Left lung (tissue), 10 donors: ENCODE data around the gene LGALS1. TPM values are rescaled to one million over a fixed set of nuclear protein-coding genes. Genes with fewer than 3 reads are reported as not detected.

Source experiments
- ATAC-seq: fragments of 200-7000 bp; cut with Tn5 transposase; one replicate; pipeline ENCODE4 v1.9.1; 2020; ENCODE audit warnings: moderate library complexity
- DNase-seq, 4 donors: peaks; one replicate each; pipeline ENCODE4 v3.0.0-alpha.2; 2013 to 2020
- H3K27ac ChIP-seq, 2 donors: fragments of 200-600 bp; sonication (generic) in 1 of 2; one replicate each; pipeline versions ENCODE4 v1.5.0 to v1.8.0; 2020 to 2021
- H3K27me3 ChIP-seq, 2 donors: fragments of 200-600 bp; sonication (generic) in 1 of 2; one replicate each; pipeline versions ENCODE4 v1.5.0 to v1.8.0; 2020 to 2021
- H3K36me3 ChIP-seq, 2 donors: fragments of 200-600 bp; sonication (generic) in 1 of 2; one replicate each; pipeline versions ENCODE4 v1.5.0 to v1.8.0; 2020 to 2021
- H3K4me1 ChIP-seq, 2 donors: fragments of 200-600 bp; one replicate each; pipeline ENCODE4 v1.8.0; 2021
- H3K4me3 ChIP-seq, 2 donors: fragments of 200-600 bp; sonication (generic) in 1 of 2; one replicate each; pipeline versions ENCODE4 v1.5.0 to v1.8.0; 2020 to 2021; ENCODE audit warnings: mild to moderate bottlenecking in 1 of 2
- H3K9me3 ChIP-seq, 2 donors: fragments of 200-600 bp; sonication (generic) in 1 of 2; one replicate each; pipeline versions ENCODE4 v1.5.0 to v1.8.0; 2020 to 2021
- CTCF ChIP-seq, 2 donors: fragments of 200-600 bp; sonication (generic) in 1 of 2; IDR thresholded peaks; one replicate each; pipeline versions ENCODE4 v1.5.0 to v1.8.0; 2021; ENCODE audit warnings: antibody characterized with exemption in 2 of 2
- intact Hi-C, 2 donors: fragments of 100-400 bp; cut with DNase I; formaldehyde crosslinking; loops; one replicate each; pipeline versions ENCODE4 v1.11.2 to v1.14.2; 2022
- polyA plus RNA-seq, 6 donors: library from polyadenylated mRNA; unstranded; fragments of 120-200 nt; gene quantifications; one replicate each; pipeline ENCODE4 v1.2.1, GENCODE V29; 2013; ENCODE audit not compliant: insufficient read length in 6 of 6
- total RNA-seq, 2 donors: library from RNA; stranded (reverse); fragmentation: NEBNext Ultra II Directional; extraction: Animal tissue kit (Norgen Biotek cat#: 25700); gene quantifications; one replicate each; pipeline ENCODE4 v1.2.1, GENCODE V29; 2021
- donor health status: DM: no; HTN: yes; CAD: no.
- donor health status: DM: no; HTN: no; CAD: no.

Gene LGALS1
- total and polyA plus RNA-seq, 8 donors: 575 to 923 (median 750) TPM

DNA sequence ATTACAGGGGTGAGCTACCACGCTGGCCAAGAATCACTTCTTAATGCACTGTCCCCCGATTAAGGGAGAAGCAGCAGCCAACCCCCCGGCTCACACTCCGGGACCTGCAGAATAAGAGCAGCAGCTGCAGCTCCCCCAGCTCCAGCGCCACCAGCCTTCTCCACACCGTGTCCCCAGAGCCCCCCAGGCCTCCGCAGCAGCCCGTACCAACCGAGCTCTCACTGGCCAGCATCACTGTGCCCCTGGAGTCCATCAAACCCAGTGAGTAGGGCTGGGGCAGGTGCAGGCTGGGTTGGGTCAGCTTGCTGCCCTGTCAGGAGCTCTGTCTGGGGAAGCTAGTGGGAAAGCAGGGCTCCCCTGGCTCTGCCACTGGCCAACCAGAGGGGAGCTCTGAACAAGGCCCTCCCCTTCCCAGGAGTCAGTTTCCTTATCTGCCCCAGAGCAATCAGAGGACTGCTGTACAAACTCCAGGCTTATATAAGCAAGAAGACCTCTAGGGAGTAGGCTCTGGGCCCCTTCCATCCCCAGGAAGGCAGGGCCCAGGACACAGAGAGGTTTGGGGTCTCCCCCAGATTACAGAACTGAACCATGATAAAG, 44.5 kb upstream of the LGALS1 start:
- H3K4me1 ChIP-seq: peaks cover 30 to 65% of the 10 kb centered on the region in 2 donors
- H3K4me3 ChIP-seq: no peak overlapping the region
- no peaks in the 10 kb centered on the region for H3K27me3 ChIP-seq
- H3K9me3 ChIP-seq: no peaks in the 10 kb centered on the region
- intact Hi-C loops: no loop called here
- no peak for ATAC-seq
- H3K36me3 ChIP-seq: peaks cover 0 to 61% of the 10 kb centered on the region in 2 donors
- DNase-seq: no peak
- TF ChIP-seq CTCF (IDR thresholded peaks at IDR 0.05): no peak
- peak overlapping the region in 1 of 2 donors; percentile 95 for H3K27ac ChIP-seq

GRCh38 chr22:37631448-37632173, 43.8 kb upstream of the LGALS1 start:
- intact Hi-C loops: no loop called here
- Histone ChIP-seq H3K4me1 (peaks cover 23 to 65% of the 10 kb centered on the region in 2 donors), H3K27ac (peak overlapping the region in 1 of 2 donors; percentile 95), H3K9me3 (no peaks in the 10 kb centered on the region), H3K27me3 (no peaks in the 10 kb centered on the region), H3K36me3 (peaks cover 0 to 54% of the 10 kb centered on the region in 2 donors), H3K4me3 (no peak overlapping the region)
- DNase-seq (peak in 1 of 4 donors; percentile 35), ATAC-seq (no peak)
- no peak for TF ChIP-seq CTCF (IDR thresholded peaks at IDR 0.05)

DNA sequence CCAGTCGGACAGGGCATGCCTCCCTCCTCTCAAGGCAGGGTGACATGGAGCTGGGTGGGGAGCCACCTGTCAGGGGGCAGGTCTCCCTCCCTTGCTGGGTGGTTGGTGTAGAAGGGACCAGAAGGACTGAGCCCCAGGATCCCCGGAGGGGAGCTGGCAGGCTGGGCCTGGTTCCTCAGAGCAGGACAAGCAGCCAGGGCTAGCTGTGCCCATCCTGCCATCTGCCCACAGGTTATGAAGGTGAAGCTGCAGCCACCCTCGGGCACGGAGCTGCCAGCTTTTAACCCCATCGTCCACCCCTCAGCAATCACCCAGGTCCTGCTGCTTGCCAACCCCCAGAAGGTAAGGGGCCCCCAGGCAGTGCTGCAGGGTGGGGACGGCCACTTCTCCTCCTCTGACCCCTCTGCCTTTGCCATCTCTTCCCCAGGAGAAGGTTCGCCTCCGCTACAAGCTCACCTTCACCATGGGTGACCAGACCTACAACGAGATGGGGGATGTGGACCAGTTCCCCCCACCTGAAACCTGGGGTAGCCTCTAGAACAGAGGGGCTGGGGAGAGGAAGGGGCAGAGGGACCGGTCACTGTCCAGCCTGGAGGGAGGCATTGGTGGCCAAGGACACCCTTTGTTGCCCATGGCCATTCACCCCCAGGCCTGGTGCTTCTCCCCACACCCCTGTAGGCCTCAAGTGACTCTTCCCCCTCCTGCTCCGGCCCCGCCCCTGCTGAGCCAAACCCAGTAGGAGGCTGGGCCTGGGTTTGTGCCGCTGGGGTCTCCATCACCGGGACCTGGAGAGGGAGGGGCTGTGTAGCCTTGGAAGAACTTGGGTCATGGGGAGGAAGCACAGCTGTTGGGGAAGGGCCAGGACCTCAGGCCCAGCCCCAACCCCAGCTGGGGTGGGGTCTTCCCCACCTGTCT, 43.0 kb upstream of the LGALS1 start:
- ATAC-seq: no peak
- Histone ChIP-seq H3K27ac (peak overlapping the region; percentile 83 to 95), H3K9me3 (no peaks in the 10 kb centered on the region), H3K27me3 (no peaks in the 10 kb centered on the region), H3K4me3 (peak overlapping the region in 1 of 2 donors; percentile 11), H3K4me1 (peaks cover 23 to 65% of the 10 kb centered on the region in 2 donors), H3K36me3 (peaks cover 0 to 52% of the 10 kb centered on the region in 2 donors)
- intact Hi-C loops: no loop called here
- TF ChIP-seq CTCF (IDR thresholded peaks at IDR 0.05): no peak
- no peak for DNase-seq

- intact Hi-C loops: no loop called here
- Histone ChIP-seq H3K9me3 (no peaks in the 10 kb centered on the region), H3K4me3 (peak overlapping the region in 1 of 2 donors; percentile 11), H3K27ac (peak overlapping the region; percentile 83 to 95), H3K36me3 (peaks cover 0 to 46% of the 10 kb centered on the region in 2 donors), H3K27me3 (no peaks in the 10 kb centered on the region), H3K4me1 (peaks cover 23 to 65% of the 10 kb centered on the region in 2 donors)
- TF ChIP-seq CTCF (IDR thresholded peaks at IDR 0.05): no peak
- no peak for ATAC-seq
- no peak for DNase-seq
Observed at GRCh38 chr22:37633089-37633624, 42.3 kb upstream of the LGALS1 start.
